HG02943 (cell line): ENCODE measurements around the gene FMNL2.

ENCODE experiments used
- ATAC-seq: cut with Tn5 transposase; IDR thresholded peaks from one replicate; pipeline ENCODE4 v1.9.1; 2021; ENCODE audit warnings: mild to moderate bottlenecking, low read depth, moderate library complexity; ENCODE audit not compliant: unreplicated experiment

Gene FMNL2

GRCh38 chr2:152400607-152401214, 65.7 kb downstream of the FMNL2 start:
- ATAC-seq: no peak

DNA sequence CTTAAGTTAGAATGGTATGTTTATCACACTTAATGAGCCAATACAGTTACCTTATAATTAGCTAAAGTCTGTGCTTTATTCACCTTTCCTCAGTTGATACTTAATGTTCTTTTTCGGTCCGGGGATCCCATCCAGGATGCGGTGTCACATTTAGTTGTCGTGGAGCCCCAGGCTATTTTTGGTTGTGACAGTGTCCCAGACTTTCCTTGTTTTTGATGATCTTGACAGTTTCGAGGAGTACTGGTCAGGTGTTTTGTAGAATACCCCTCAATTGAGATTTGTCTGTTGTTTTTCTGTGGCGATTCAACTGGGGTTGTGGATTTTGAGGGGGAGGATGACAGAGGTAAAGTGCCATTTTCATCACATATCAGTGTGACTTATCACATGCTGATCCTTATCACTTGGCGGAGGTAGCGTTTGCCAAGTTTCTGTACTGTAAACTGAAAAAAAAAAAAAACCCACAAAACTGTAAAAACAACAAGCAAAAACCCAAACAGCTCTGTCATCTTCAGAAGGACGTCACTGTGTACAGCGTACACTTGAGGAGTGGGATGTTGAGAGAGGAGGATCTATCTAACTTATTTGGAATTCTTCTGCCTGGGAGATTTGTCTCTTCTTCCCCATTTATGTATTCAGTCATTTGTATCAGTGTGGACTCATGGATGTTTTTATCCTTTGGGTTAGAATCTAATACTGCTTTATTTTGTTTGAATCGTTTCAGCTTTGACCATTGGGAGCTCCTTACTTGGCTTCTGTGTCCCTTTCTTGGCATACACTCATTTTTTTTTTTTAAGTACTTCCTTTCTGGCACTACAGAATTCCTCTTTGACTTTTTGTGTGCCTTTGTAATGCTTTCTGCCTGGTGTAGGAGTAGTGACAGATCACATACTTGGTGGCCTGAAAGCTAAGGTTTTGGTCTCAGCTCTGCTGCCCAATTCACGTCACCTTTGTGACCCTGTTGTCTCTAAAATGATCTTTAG, 68.1 kb downstream of the FMNL2 start:
- ATAC-seq: no peak

DNA sequence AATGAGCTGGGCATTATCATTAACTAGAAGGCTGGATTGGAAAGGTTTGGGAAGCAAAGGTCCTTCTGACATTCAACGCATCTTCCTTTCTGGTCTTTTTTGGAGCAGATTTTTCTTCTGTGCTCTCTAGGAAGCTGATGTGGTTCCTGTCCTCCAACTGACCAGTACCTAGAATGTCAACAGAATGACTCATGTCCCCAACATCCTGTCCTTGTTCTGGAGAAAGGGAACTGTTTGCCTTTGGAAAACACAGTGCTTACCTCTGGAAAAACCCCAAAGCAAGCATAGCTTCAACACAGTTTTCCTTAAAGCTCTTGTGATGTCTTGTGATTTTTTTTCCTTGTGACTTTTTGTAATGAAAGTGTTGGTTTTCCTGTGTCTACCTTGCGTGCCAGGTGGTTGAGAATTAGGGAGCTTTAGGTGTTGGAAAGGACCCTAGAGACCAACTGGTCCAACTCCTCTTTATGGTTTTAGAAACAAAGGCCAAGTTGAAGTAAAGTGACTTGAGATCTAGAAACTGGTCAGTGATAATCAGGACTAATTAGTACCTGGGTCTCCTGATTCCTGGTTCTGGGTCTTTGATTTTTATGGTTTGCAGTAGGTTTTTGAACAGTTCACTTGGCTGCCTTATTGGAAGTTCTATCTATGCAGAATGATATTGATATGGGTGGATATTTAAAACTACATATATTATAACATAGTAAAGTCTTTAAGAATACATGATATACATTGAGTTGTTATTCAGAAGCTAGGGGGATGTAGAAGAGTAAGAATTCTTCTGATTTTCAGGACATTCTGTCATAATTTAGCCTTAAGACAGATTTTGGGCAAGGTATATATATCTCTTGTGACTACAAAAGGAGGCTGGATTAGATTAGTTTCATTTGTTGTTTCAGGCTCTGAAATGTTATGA, 70.5 kb downstream of the FMNL2 start:
- no peak for ATAC-seq

GRCh38 chr2:152406119-152406835, 71.3 kb downstream of the FMNL2 start:
- no peak for ATAC-seq

GRCh38 chr2:152406836-152407161, 71.8 kb downstream of the FMNL2 start:
- no peak for ATAC-seq

DNA sequence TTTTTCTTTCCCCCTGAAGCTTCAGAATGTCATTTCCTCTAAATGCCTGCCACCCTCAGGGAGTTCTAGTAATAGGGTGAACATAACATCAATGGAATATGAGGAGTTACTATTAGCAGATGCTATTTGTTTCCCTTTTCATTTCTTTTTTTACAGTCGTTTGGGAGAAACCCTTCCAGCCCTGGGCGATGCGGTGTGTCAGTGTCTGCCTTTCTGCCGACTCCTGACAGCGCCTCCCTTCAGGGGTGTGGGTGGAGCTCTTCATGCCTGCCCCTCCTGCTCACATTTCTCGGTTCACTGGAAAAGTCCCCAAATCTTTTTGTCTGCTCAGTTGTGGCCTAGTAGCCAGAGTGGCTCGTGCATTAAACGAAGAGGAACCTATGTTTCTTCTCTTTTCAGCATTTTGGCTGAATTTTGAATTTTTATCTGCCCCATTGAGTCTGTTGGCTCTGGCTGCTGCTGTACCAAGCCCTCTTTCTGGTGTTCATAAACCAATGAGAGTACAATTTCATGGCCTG, 72.3 kb downstream of the FMNL2 start:
- ATAC-seq: peak; percentile 75

- no peak for ATAC-seq
Measured at GRCh38 chr2:152407806-152408205, 72.8 kb downstream of the FMNL2 start.

DNA sequence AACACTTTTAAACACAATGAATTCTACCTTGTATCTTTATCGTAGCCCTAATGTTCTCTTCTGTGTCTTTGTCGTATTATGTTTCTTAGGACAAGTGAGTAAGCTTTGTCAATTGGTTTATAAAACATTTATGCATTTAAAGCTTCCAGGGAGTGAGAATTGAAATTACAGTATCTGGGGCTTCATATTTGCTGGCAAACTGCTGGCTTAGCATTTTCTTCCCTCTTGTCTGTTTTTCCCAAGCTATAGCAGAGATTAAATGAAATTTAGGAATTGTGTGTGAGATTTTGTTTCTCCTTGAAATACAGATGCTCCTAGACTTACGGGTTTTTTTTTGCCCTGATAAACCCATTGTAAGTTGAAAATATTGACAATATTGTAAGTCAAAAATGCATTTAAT, 73.3 kb downstream of the FMNL2 start:
- ATAC-seq: no peak

GRCh38 chr2:152409386-152410164, 74.6 kb downstream of the FMNL2 start:
- ATAC-seq: no peak

GRCh38 chr2:152410165-152410597, 75.2 kb downstream of the FMNL2 start:
- ATAC-seq: no peak

DNA sequence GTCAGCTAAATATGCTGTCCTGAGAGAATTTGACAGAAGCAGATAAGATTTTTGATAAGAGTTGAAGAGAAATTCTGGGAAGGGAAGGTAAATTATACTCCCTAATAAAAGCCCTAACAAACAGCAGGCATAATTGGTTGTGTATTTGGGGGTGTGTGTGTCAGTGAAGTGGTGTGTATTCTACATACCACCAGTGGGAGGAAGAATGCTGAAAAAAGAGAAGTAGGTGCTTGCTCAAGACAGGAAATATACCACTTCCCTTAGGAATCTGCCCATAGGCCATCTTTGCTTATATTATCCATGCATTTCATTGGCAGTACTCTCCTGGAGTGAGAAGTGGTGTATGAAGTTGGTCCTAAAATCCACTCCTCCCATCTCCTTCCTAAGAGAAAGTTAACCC, 76.2 kb downstream of the FMNL2 start:
- no peak for ATAC-seq

DNA sequence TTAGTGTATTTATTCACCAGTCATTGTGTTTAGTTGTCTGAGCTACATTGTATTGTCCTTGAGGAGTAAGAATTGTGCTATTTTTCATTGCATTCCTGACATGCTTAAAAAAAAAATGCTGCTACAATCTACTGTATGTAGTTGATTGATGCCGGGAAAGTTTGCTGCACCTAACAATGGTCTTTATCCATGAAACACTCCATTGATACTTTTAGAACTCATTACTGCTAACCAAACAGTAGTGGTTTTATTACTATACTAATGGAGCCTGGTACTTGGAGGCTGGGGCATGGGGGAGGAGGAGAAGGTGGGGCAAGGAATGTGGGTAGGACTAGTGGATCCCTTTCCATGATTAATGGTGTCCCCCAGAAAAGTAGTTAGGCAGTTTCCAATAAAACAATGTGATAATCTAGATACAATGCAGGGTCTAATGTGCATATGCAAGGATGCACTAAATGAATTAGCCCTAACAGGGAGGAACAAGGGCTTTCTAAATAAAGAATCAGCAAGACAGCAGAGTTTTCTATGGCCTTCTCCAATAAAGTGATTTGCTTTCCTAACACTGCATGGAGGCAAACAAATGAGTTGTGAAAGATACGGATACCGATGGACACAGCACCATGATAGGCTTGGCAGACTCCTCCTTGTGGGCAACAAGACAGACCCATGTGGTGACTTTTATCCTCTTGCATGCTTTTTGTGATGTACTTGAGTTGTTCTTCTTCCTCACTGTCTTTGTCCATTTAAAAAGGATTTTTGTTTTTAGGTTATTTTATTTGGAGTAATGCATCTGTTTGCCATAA, 78.5 kb downstream of the FMNL2 start:
- no peak for ATAC-seq

DNA sequence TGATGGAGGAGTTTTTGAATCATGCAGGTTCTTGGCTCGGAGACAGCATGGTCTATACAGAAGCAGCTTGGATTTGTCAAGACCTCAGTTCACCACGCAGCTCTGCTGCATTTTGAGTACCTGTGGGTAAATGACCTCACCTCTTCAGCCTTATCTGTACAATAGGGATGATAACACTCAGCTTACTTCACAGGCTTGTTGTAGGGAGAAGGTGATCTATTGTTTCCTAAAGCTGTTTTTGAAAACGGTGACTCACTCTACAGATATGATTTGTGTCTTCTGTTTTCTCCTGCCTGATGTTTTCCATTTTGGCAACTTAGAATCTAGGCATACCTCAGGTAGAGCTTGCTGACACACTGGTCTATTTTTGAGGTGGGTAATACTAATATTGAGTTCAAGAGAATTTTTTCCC, 80.3 kb downstream of the FMNL2 start:
- no peak for ATAC-seq

DNA sequence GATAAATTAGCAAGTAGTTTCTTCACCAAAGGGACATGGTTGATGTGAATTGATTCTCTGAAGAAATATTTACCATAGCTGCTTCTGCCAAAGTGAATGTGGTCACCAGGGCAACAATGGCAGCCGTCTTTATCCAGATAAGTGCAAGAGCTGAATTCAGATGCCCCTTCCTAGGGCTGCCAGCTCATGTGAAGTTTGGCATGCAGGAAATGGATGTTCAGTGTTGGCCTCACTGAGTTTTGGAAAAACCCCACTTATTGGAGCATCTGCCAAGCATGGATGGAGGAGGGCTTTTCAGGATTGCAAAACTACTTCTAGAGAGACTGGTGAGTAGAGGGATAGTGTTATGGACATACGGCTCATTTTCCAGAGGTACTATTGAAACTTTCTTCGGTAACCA, 80.8 kb downstream of the FMNL2 start:
- ATAC-seq: no peak

- ATAC-seq: no peak
Measured at GRCh38 chr2:152418688-152419087, 83.7 kb downstream of the FMNL2 start.

DNA sequence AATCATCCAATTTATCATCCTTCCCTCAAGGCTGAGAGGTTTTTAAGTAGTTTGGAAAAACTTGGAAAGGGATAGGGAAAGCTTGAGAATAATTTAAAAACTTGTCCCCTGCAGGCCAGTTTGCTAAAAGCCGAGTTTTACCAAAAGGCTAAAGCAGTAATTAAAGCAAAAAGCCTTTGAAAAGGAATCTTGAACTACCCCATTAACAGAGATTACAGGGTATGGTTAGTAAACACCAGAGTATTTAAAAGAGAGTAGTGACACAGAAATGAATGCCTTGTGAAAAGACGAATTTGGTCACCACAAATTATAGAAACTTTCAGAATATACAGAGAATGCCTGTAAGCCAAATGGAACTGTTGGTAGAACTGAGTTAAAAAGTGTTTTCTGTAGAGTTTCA, 85.0 kb downstream of the FMNL2 start:
- no peak for ATAC-seq

GRCh38 chr2:152420363-152420762, 85.4 kb downstream of the FMNL2 start:
- no peak for ATAC-seq

DNA sequence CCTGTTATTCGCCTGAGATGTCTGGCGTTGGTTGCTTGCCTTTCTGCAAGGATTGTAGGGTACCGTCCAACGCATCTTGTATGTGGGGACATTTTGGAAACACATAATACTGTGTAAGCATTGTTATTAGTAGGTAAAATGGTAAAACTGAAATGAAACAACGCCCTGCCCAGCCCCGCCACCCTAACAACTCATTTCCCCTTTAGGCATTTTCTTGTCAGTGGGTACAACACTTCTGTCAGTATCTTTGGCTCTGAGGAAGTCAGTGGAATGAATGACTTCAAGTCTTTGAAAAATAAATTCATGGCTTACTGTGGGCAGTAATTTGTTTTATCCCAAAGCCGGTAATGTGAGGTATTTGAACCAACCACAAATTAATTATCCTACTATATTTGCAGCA, 86.0 kb downstream of the FMNL2 start:
- ATAC-seq: no peak
